Measurements from ENCODE around the gene KCNF1.

Gene KCNF1

DNA sequence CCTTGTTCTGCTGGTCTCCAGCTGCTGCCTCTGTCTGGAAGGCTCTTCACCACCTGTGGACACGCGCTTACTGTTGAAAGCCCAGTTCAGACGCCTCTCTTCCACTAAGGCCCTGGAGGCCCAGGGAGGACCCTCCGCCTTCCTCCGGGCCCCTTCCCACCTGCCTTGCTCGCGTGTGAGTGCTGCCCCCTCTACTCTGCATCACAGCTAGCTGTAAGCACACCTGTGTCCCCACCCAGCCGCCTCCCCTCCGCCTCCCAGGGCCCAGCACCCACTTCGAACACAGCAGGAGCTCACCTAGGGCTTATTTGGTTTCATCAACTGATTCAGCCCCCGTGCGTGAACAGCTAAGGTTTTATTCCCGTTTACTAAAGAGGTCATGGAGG is 49.7 kb downstream of the KCNF1 start:
- in situ Hi-C loops (cut with MboI; ENCODE audit: low sequenced_read_pairs): no loop called here

DNA sequence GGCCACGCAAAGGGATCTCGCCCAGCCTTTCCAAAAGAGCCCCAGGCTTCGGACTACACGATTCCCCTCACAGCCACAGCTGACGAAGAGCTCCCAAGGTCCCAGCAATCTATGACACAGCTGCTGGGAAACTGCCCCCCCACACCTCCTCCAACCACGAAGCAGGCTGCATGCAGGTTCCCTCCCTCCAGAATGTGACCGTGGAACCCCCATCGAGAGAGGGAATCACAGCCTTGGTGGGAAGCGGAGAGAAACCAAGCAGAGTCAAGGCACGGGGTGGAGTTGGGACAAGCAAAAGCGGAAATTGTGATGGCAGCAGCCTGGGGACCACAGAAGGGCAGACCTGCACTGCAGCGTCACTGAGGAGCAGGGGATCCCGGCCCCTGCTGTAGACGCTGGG is 50.3 kb downstream of the KCNF1 start:
- in situ Hi-C loops (cut with MboI; ENCODE audit: low sequenced_read_pairs): no loop called here

DNA sequence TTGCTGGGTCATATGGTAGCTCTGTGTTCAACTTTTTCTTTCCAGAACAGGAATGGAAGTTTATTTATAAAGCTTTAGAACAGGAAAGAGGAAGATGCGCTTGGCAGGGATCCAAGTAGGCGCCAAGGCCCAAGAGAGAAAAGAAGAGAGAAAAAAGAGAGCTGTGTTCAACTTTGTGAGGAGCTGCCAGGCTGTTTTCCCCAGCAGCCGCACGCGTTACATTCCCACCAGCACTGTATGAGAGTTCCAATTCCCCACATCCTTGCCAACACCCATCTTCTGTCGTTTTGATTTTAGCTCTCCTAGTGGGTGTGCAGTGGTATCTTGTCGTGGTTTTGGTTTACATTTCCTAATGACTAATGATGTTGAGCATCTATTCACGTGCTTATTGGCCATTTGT is 51.4 kb downstream of the KCNF1 start:
- in situ Hi-C loops (cut with MboI; ENCODE audit: low sequenced_read_pairs): no loop called here
